HG03045 (cell line): Measurements from ENCODE around the gene FURIN.
"Not testable (repeated sequence)": the region's sequence is repeated elsewhere in the genome, so short reads cannot be mapped to it uniquely, and the experiment has no call there.

Source experiments
- ATAC-seq: cut with Tn5 transposase; IDR thresholded peaks from one replicate; pipeline ENCODE4 v1.9.1; 2021; ENCODE audit warnings: mild to moderate bottlenecking, moderate library complexity; ENCODE audit not compliant: unreplicated experiment

The FURIN gene

DNA sequence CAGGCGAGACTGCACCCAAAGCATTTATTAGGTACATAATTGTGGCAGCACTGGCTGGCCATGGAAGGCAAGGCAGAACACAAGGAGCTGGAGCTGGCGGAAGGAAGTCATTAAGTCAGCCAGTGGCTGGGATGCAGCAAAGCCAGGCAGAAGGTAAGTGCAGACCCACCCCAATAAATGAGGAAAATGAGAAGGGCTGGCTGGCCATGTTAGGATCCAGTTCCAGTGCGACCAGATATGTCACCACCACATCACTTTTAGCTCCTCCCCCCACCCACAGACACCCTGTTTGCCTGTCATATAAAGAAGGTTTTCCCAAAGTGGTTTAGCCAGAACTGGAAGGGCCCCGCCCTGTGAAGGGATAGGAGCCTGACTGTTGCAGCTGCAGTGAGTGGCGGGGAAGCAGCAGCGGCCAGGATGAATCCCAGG, at the start of gene FURIN:
Gene FURIN, plus strand, starts transcription at position 328 of the 429 bp plus-strand sequence. CDS start 7,153 bp downstream, outside the sequence.
- ATAC-seq, result no peak

DNA sequence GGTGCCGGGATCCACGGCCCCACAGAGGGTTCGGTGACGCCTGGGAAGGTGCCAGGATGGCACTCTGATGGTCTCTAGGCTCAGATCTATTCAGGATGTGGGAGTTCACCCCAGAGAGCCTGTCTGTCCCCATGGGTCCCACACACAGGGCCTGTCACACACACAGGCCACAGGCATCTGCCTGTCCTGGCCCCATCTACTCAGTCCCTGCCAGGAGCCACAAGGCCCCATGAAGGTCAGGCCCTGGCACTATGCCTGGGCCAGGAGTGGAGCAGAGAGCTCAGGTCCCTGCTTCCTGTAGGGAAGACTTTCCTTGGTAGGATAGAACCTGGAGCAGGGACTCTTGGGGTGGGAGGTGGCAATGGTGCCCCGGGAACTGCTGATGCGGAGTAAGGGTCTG, 49.0 kb upstream of the FURIN start:
- ATAC-seq, result no peak

DNA sequence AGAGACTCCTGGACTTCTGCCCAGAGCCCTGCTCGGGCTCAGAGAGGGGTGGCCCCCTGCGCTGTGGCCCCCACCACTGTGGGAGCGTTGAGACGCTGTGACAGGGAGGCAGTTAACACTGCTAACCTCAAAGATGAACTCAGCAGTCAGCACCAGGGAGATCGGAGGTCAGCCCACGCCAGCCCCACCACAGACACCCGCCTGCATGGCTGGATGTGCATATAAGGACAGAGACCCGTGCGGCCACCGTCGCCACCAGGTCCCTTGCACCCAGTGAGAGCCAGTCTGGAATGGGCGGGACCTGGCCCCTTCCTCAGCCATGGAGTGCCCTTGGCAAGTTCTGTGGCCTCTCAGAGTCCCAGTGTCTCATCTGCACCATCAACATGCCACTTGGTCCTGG, 48.5 kb upstream of the FURIN start:
- no peak for ATAC-seq

DNA sequence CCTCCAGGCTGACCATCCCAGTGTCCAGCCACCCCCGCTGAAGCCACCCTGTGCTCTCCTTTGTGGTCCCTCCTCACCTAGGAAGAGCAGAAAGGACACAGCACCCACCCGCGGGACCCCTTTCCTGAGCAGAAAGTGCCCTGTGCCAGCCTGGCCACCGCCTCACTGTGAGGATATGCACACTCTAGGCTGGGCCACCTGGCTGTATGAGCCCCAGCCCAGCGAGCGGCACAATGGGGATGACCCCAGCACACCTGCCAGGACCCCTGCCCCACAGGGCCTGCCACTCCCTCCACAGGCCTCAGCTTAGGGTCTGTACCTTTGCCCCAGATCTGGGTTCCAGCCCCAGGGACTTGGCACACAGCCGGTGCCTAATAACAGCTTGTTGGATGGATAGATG, 47.9 kb upstream of the FURIN start:
- no peak for ATAC-seq

GRCh38 chr15:90822204-90822955, 46.0 kb upstream of the FURIN start:
- ATAC-seq, result no peak

DNA sequence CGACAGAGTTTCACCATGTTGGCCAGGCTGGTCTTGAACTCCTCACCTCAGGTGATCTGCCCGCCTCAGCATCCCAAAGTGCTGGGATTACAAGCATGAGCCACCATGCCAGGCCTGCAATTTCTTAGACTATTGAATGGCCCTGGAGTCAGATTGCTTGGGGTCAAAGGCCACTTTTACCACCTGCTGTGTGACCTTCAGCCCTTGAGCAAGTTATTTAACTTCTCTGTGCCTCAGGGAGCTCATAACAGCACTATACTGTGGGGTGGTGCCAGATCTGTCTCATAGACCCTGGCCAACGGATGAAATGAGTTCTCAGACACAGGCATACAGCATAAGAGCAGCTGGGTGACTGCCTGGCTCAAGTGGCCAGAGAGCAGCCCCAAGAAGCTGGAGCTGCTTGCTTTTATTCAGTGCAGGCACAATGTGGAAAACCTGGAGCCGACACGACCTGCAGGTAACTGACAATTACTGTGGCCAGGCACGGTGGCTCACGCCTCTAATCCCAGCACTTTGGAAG, 44.9 kb upstream of the FURIN start:
- ATAC-seq, result no peak

- ATAC-seq, result not testable (repeated sequence)
Observed at GRCh38 chr15:90825115-90825899, 43.1 kb upstream of the FURIN start.

DNA sequence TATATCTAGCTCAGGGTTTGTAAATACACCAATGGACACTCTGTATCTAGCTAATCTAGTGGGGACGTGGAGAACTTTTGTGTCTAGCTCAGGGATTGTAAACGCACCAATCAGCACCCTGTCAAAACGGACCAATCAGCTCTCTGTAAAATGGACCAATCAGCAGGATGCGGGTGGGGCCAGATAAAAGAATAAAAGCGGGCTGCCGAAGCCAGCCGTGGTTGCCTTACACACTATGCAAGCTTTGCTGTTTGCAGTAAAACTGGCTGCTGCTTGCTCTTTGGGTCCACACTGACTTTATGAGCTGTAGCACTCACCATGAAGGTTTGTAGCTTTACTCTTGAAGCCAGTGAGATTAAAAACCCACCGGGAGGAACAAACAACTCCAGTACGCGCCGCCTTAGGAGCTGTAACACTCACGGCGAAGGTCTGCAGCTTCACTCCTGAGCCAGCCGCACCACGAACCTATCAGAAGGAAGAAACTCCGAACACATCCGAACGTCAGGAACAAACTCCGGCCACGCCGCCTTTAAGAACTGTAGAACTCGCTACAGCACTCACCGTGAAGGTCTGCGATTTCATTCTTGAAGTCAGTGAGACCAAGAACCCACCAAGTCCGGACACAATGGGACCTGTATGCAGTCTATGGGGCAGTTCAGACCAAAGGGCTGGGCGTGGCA, 42.0 kb upstream of the FURIN start:
- not testable (repeated sequence) for ATAC-seq

GRCh38 chr15:90826886-90827435, 41.4 kb upstream of the FURIN start:
- ATAC-seq, result no peak

DNA sequence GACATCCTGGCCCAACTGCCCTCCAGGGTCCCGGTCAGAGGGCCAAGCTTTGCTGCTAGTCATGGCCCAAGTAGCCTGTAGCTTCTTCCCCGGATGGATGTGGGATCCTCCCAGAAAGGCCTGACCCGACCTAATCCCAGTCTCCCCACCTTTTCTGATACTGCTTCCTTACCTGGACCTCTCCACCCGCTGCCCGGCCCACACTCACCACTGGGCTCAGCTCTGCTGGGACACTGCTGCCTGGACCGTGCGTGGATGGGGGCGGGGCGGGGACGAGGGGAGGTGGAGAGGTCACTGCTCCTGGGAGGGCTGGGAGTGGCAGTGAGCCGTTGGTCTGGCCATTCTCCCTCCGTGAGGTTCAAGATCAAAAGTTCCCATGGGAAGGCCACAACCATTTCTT, 40.3 kb upstream of the FURIN start:
- ATAC-seq, result no peak

DNA sequence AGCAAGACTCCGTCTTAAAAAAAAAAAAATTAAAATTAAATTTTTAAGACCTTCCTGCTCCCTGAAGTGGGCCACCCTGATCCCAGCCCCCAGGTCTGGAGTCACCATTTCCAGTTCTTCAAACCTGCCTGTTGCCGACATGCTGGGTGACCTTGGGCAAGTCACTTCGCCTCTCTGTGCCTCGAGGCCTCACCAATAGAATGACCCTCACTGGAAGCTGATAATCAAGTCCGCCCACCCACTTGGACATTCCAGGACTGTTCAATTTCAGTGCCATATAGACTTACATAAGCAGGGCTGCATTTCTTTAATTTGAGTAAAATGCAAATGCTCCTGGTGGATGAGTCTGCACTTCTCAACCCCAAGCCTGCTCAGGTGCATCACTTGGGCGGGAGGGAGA, 39.3 kb upstream of the FURIN start:
- no peak for ATAC-seq

DNA sequence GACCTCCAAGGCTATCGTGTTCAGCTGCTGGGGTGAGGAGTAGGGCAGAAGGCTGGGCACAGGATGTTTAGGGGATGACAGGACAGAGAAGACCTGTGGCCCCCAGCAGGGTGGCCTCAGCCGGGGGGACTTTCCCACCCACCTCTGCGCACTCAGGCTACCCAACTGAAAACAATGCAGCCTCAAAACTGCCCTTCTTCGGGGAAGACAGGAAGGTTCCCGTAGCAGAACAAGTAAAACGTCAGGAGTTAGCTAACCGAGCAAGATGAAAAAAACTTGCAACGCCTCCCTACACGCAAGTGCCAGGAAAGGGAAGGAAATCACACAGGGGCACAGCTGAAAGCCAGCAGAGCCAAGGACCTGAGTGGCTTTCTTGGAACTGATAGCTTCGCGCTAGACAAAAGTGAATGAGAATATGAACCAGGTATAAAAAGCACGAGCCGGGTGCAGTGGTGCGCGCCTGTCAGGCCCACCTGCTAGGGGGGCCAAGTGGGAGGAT, 38.4 kb upstream of the FURIN start:
- peak; percentile 51 for ATAC-seq

DNA sequence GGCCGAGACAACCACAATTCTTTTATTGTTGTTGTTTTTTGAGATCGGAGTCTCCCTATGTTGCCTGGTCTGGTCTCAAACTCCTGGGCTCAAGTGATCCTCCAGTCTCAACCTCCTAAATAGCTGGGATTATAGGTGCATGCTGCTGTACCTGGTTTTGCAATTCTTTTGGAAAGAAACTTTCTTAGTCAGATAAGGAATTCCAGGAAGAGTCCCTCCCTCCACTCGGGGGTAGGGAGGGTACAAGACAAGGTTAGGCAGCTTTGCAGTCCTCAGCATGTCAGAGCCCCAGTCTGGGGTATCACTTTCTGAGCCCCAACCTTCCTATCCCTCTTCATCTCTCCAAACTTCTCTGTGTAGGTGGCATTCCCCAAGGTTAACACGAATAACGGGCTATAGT, 33.8 kb upstream of the FURIN start:
- no peak for ATAC-seq

- ATAC-seq, result no peak
Observed at GRCh38 chr15:90836296-90836871, 32.0 kb upstream of the FURIN start.

- no peak for ATAC-seq
Observed at GRCh38 chr15:90837094-90837493, 31.3 kb upstream of the FURIN start.

DNA sequence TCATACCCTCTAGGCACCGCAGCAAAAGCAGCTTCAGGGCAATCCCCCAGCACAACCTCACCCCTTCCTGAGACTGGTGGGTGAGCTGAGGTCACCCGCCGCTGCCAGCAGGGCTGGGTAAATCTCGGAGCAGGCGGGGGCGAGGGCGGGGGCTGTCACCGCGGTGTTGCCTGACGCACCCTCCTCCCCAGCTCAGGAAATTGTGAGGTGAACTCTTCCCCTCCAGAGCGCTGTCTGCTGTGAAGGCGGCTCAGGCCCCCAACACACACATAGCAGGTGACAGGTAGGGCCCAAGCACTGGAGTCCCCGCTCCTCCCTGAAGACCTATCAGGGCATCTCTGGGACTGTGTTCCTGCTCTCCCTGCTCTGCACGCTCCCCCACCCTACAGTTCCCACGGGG, 30.2 kb upstream of the FURIN start:
- no peak for ATAC-seq

GRCh38 chr15:90838544-90838943, 29.8 kb upstream of the FURIN start:
- ATAC-seq, result no peak

DNA sequence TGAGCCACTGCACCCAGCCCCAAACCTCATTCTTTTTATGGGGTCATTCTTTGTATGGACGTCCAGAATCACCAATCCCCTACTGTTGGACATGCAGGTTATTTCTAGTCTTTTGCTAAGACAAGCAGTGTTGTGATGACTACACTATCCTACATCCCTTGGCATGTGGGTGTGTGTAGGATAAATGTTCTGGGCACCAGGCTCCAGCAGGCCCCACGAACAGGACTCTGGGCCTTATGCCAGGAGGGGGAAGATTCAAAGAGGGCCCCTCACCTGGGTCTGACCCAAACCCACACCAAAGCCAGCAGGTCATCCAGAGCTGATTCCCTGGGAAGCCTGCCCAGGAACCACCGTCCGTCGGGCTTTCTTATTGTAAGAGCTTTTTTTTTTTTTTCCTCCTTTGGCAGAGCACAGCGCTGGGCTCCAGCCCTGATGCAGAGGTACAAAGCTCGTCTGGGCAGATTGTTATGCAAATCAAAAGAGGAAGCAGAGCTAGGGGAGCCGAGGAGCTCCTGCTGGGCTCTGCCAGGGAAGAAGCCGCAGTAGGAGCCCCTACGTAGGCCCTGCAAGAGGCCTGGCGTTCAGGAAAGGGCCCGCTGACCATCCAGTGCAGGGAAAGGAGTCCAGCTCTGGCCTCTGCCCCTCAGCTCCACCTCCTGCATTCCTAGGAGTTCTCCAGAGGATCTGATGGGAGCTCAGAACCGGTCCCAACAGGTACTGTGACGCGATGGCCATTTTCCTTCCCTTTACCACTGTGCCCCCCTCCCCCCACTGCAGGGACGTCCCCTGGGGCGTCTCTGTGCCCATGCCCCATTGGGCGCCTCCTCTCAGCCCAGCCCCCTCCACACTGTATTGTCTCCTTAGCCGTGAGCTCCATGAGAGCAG, 29.0 kb upstream of the FURIN start:
- ATAC-seq, result peak; percentile 76

DNA sequence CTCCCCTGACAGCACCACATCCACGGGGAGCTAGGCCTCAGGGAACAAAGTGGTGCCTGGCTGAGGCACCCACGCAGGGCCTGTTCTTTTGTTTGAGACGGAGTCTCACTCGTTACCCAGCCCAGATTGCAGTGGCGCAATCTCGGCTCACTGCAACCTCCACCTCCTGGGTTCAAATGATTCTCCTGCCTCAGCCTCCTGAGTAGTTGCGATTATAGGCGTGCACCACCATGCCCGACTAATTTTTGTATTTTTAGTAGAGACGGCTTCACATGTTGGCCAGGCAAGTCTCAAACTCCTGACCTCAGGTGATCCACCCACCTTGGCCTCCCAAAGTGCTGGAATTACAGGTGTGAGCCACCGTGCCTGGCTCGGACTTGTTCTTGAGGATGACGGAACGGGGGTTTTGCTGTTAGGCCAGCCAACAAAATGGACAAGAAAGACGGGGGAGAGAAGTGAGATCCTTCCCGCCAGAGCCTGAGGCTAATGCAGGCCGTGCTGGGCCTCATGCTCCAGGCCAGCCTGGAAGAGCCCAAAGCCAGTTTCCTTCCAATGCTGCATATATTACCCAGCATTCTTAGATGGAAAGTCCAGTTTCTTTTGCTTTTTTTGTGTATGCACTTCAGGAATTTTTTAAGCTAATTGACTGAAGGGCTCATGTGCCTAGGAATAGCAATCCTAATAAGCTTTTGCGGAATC, 28.1 kb upstream of the FURIN start:
- ATAC-seq, result no peak
